Fibroblast of lung (primary cell): ENCODE results near the gene SCGB2A2. TPM values are rescaled to one million over a fixed set of nuclear protein-coding genes. Genes with fewer than 3 reads are reported as not detected.

Experiments used
- DNase-seq, 2 donors: peaks; one replicate each; pipeline versions ENCODE4 v3.0.0 to v3.0.0-alpha.2; 2010; ENCODE audit warnings: low read depth in 2 of 2
- H2AFZ ChIP-seq: 2 replicates; pipeline ENCODE4 v1.5.1; 2012; ENCODE audit warnings: low read length, control low read depth, inconsistent platforms
- H3K27ac ChIP-seq: 2 replicates; pipeline ENCODE4 v1.5.1; 2011; ENCODE audit warnings: low read length, control low read depth; ENCODE audit not compliant: insufficient read depth
- H3K27me3 ChIP-seq: 2 replicates; pipeline ENCODE4 v1.5.1; 2011; ENCODE audit warnings: mild to moderate bottlenecking, low read length; ENCODE audit not compliant: control insufficient read depth, insufficient read depth
- H3K36me3 ChIP-seq: 2 replicates; pipeline ENCODE4 v1.5.1; 2011; ENCODE audit warnings: low read length; ENCODE audit not compliant: control insufficient read depth, insufficient read depth
- H3K4me1 ChIP-seq: 2 replicates; pipeline ENCODE4 v1.5.1; 2011; ENCODE audit warnings: low read length; ENCODE audit not compliant: control insufficient read depth, insufficient read depth; ENCODE audit errors: extremely low read depth
- H3K4me2 ChIP-seq: 2 replicates; pipeline ENCODE4 v1.5.1; 2011; ENCODE audit warnings: low read length, control low read depth; ENCODE audit not compliant: insufficient read depth; ENCODE audit errors: extremely low read depth
- H3K4me3 ChIP-seq, 4 experiments: fragments of 200-600 bp in 1 of 4; sonication (generic) in 1 of 4; replicated peaks in 1 of 4; 2 replicates each; pipeline ENCODE4 v1.5.1; 2011 to 2016; ENCODE audit warnings: low read length in 4 of 4, low read depth in 3 of 4, mild to moderate bottlenecking in 3 of 4, control low read depth in 2 of 4, inconsistent platforms in 1 of 4, mixed read lengths in 1 of 4; ENCODE audit not compliant: insufficient read depth in 1 of 4; ENCODE audit errors: control extremely low read depth in 1 of 4
- H3K79me2 ChIP-seq: 2 replicates; pipeline ENCODE4 v1.5.1; 2012; ENCODE audit warnings: mild to moderate bottlenecking, low read length, inconsistent platforms; ENCODE audit not compliant: control insufficient read depth, insufficient read depth
- H3K9ac ChIP-seq: 2 replicates; pipeline ENCODE4 v1.5.1; 2011; ENCODE audit warnings: mild to moderate bottlenecking, low read length, control low read depth; ENCODE audit not compliant: insufficient read depth
- H3K9me3 ChIP-seq: 2 replicates; pipeline ENCODE4 v1.5.1; 2012; ENCODE audit warnings: low read depth, low read length; ENCODE audit not compliant: control insufficient read depth, insufficient read depth
- H4K20me1 ChIP-seq: 2 replicates; pipeline ENCODE4 v1.5.1; 2011; ENCODE audit warnings: low read length; ENCODE audit not compliant: control insufficient read depth, insufficient read depth; ENCODE audit errors: extremely low read depth
- CTCF ChIP-seq, 2 donors: IDR thresholded peaks in 1 of 2; conservative IDR thresholded peaks in 1 of 2; 1 replicate in 1 of 2; 2 replicates in 1 of 2; pipeline ENCODE4 v1.5.1; 2011 to 2012; ENCODE audit warnings: low read length in 2 of 2, control low read depth in 1 of 2, inconsistent platforms in 1 of 2, low read depth in 1 of 2, mild to moderate bottlenecking in 1 of 2
- EZH2 ChIP-seq: IDR thresholded peaks from 2 replicates; pipeline ENCODE4 v1.5.1; 2012; ENCODE audit warnings: low read length, control low read depth, mild to moderate bottlenecking; ENCODE audit errors: missing control alignments
- polyA plus RNA-seq, 2 donors: library from polyadenylated mRNA; depleted of rRNA in 1 of 2; stranded (reverse) in 1 of 2; unstranded in 1 of 2; fragments of >200 nt; gene quantifications; 2 replicates each; pipeline ENCODE4 v1.2.1, GENCODE V29; 2011 to 2012; ENCODE audit warnings: missing spikeins in 1 of 2
- total RNA-seq: library from RNA; depleted of rRNA; stranded (reverse); fragments of >200 nt; gene quantifications from 2 replicates; pipeline ENCODE4 v1.2.1, GENCODE V29; 2014

Gene SCGB2A2
- total and polyA plus RNA-seq, 2 donors (not counting 1 experiment from before 2014, with no cell fraction given) = not detected

DNA sequence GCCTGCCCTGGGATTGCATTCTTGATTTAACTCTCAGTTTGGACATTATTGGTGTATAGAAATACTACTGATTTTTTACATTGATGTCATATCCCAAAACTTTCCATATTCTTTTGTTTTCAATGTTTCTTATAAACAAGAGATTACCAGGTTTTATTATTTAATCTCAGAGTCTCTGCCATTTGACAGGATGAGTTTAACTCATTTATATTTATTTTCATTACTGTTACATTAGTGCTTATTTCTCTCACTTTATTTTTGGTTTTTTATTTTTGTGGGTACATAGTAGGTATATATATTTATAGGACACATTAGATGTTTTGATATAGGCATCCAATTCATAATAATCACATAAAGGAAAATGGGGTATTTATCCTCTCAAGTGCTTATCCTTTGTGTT is 38.0 kb downstream of the SCGB2A2 start:
- Histone ChIP-seq H3K9me3 (no peaks in the 10 kb centered on the region), H3K27ac (no peak overlapping the region), H2AFZ (no peak overlapping the region), H3K4me2 (no peak overlapping the region), H3K79me2 (no peaks in the 10 kb centered on the region), H3K36me3 (no peaks in the 10 kb centered on the region), H4K20me1 (no peaks in the 10 kb centered on the region), H3K9ac (no peak overlapping the region), H3K4me3 (no peak overlapping the region), H3K27me3 (peaks cover 4% of the 10 kb centered on the region), H3K4me1 (no peaks in the 10 kb centered on the region)
- DNase-seq = no peak
- no peak for TF ChIP-seq EZH2
- TF ChIP-seq CTCF (conservative IDR thresholded peaks at IDR 0.05 in 1 of 2, IDR thresholded peaks at IDR 0.05 in 1 of 2; ENCODE audit: low read depth in 1 of 2, low read length in 2 of 2) = no peak

GRCh38 chr11:62309991-62310390 is 40.0 kb downstream of the SCGB2A2 start:
- Histone ChIP-seq H3K4me3 (no peak overlapping the region), H3K36me3 (no peaks in the 10 kb centered on the region), H3K4me2 (no peak overlapping the region), H4K20me1 (no peaks in the 10 kb centered on the region), H3K27ac (no peak overlapping the region), H3K9me3 (no peaks in the 10 kb centered on the region), H3K4me1 (no peaks in the 10 kb centered on the region), H2AFZ (no peak overlapping the region), H3K79me2 (no peaks in the 10 kb centered on the region), H3K9ac (no peak overlapping the region), H3K27me3 (peaks cover 4% of the 10 kb centered on the region)
- TF ChIP-seq CTCF (conservative IDR thresholded peaks at IDR 0.05 in 1 of 2, IDR thresholded peaks at IDR 0.05 in 1 of 2; ENCODE audit: low read depth in 1 of 2, low read length in 2 of 2) (no peak), EZH2 (no peak)
- no peak for DNase-seq

GRCh38 chr11:62315431-62315830 is 45.5 kb downstream of the SCGB2A2 start:
- Histone ChIP-seq H3K36me3 (no peaks in the 10 kb centered on the region), H3K27me3 (peaks cover 2% of the 10 kb centered on the region), H3K79me2 (no peaks in the 10 kb centered on the region), H3K4me2 (no peak overlapping the region), H3K9ac (no peak overlapping the region), H3K27ac (no peak overlapping the region), H4K20me1 (no peaks in the 10 kb centered on the region), H3K4me3 (no peak overlapping the region), H3K4me1 (no peaks in the 10 kb centered on the region), H2AFZ (no peak overlapping the region), H3K9me3 (no peaks in the 10 kb centered on the region)
- no peak for TF ChIP-seq CTCF (conservative IDR thresholded peaks at IDR 0.05 in 1 of 2, IDR thresholded peaks at IDR 0.05 in 1 of 2; ENCODE audit: low read depth in 1 of 2, low read length in 2 of 2)
- TF ChIP-seq EZH2 = no peak
- DNase-seq = no peak
